Stimulated activated naive B cell treated with anti-CD40 and anti-IgM and Interleukin-4, amounts not matched to agents 10 μg/mL and 1 μg/mL and 100 μg/mL, for 72 hours (primary cell): ENCODE data around the gene KIAA1671.

Experiments used
- ATAC-seq, 2 donors: fragments of 150-1000 bp; cut with Tn5 transposase; replicated peaks; 2 replicates each; pipeline ENCODE4 v1.10.0; 2021; ENCODE audit warnings: moderate library complexity in 1 of 2
- DNase-seq: peaks from one replicate; pipeline ENCODE4 v3.0.0; 2021
- H3K27ac Mint-ChIP-seq: one replicate; pipeline ENCODE4 v1.8.0; 2022; ENCODE audit warnings: mild to moderate bottlenecking, mixed read lengths
- H3K27me3 Mint-ChIP-seq, 2 donors: one replicate each; pipeline ENCODE4 v1.8.0; 2022; ENCODE audit warnings: mixed read lengths in 2 of 2
- H3K36me3 Mint-ChIP-seq, 2 donors: one replicate each; pipeline ENCODE4 v1.8.0; 2022; ENCODE audit warnings: mixed read lengths in 2 of 2, mild to moderate bottlenecking in 1 of 2
- H3K4me1 Mint-ChIP-seq, 2 donors: one replicate each; pipeline ENCODE4 v1.8.0; 2022; ENCODE audit warnings: mixed read lengths in 2 of 2, mild to moderate bottlenecking in 1 of 2
- H3K4me3 Mint-ChIP-seq, 2 donors: one replicate each; pipeline ENCODE4 v1.8.0; 2022; ENCODE audit warnings: mild to moderate bottlenecking in 2 of 2, mixed read lengths in 2 of 2, moderate library complexity in 1 of 2
- H3K9me3 Mint-ChIP-seq, 2 donors: one replicate each; pipeline ENCODE4 v1.8.0; 2022; ENCODE audit warnings: mixed read lengths in 2 of 2, mild to moderate bottlenecking in 1 of 2

Gene KIAA1671

DNA sequence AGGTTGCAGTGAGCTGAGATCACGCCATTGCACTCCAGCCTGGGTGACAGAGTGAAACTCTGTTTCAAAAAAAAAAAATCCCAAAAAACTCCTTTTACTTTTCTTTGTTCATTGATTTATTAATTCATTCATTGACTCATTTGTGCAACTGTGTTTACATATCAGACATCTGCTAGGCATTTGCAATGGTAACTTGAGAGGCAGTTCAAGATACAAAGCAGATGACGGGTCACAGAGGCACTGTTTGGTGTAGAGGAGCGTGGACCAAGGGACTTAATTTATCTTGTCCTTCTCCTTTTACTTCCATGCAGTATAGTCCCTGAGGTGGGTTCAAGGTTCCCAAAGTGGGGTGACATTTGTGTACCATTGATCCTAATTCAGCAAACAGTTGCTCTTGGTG, 71.4 kb downstream of the KIAA1671 start:
- Mint-ChIP-seq H3K4me1 (no peaks in the 10 kb centered on the region), H3K27ac (no peak overlapping the region), H3K9me3 (no peaks in the 10 kb centered on the region), H3K4me3 (no peak overlapping the region), H3K27me3 (peaks cover 16 to 23% of the 10 kb centered on the region in 2 donors), H3K36me3 (no peaks in the 10 kb centered on the region)
- DNase-seq (no peak), ATAC-seq (no peak)

DNA sequence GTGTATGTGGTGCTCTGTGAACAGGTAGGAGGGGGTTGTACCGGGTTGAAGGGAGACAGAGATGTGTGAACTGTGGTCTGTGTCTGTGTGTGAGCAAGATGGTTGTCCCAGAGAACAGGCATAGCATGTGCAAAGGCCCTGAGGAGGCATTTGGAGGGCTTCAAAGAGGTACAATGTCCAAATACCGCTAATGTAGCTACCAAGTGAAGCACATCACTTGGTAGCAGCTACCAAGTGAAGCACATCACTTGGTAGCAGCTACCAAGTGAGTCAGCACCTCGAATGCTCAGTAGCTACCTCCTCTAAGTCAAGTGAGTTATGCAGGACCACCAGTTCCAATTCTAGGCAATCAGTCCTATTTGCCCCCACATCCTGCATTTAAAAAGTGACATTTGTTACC, 72.4 kb downstream of the KIAA1671 start:
- Mint-ChIP-seq H3K36me3 (no peaks in the 10 kb centered on the region), H3K9me3 (no peaks in the 10 kb centered on the region), H3K27me3 (peaks cover 16% of the 10 kb centered on the region in 2 donors), H3K27ac (no peak overlapping the region), H3K4me3 (no peak overlapping the region), H3K4me1 (no peaks in the 10 kb centered on the region)
- DNase-seq, result no peak
- no peak for ATAC-seq

DNA sequence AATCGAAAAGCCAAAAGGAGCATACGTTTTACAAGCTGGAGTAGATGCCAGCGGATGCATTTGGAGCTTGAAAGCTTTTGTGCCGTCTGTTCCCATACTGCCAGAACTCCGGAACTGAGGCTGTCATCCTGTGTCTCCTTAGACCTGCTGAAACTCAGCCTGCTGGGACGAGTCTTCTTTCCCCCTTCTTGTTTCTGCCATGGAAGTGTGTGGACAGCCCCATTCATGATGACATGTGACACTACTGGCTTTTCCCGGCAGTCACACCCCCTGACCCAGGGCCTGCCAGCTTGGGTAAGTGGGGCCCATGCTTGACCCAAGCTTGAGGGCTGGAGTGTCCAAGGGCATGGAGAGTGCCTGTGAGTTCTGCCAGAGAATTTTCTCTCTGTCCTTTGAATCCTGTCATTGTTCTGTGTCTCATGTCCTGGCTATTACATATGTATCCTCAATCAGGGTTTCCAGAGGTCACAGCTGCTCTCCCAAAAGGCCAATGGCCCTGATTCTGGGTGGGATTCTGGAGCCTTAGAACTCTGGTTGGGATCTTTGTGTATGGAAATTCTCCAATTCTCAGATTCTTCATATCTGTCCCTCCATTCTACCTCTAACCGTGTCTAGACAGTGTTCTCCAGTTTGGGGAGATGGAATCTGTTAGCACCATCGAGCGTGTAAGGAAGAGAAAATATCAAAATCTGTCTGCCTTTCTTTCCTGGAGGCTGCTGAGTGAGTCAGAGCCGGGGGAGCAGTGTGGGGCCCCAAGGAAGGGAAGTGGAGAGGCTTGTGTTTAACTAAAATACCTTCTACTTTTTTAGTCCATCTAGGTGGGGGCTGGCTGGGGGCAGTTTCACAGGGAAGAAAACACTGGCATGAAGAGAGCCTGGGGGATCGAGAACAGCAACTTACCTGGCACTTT, 73.2 kb downstream of the KIAA1671 start:
- H3K27me3 Mint-ChIP-seq, result peaks cover 10 to 11% of the 10 kb centered on the region in 2 donors
- H3K4me1 Mint-ChIP-seq, result no peaks in the 10 kb centered on the region
- no peaks in the 10 kb centered on the region for H3K9me3 Mint-ChIP-seq
- no peak overlapping the region for H3K4me3 Mint-ChIP-seq
- no peak for DNase-seq
- ATAC-seq, result no peak
- no peak overlapping the region for H3K27ac Mint-ChIP-seq
- no peaks in the 10 kb centered on the region for H3K36me3 Mint-ChIP-seq

DNA sequence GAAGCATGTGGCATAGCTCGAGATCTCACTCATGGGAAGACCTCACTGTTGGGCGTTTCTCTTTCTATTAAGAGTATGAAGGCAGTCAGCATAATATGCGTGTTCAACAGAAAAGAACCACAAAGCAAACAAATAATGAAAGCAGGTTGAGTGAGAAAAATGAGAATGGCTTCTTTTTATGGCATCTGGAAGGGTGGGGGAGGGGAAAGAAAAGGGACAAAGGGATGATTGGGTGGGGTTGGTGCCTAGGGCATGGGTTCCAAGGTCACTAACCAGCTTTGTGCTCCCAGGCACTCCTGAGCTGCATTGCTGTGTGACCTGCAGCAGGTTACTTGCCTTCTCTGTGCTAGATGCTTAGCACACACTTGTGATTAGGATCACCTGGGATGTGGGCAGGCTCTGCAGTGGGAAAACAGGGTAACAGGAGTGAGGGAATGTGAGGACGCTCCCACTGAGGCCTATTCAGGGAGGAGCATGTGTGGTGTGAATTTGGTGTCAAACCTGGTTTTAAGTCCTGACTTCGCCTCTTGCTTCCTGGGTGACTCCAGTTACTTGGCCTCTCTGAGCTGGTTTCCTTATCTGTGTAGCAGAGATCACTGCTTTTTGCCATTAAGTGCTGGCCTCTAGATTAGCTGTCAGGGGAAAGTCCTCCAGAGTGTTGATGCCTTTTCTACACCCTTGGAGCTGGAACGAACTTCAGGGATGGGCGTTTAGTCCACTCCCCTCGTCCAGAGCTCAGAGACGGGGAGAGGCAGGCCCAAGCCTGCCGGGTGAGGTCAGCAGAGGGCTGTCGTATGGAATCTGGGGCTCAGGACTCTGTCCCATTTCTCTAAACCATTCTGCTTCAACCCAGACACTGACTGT, 74.8 kb downstream of the KIAA1671 start:
- no peak for ATAC-seq
- no peak for DNase-seq
- no peaks in the 10 kb centered on the region for H3K4me1 Mint-ChIP-seq
- H3K27ac Mint-ChIP-seq, result no peak overlapping the region
- no peak overlapping the region for H3K4me3 Mint-ChIP-seq
- no peaks in the 10 kb centered on the region for H3K36me3 Mint-ChIP-seq
- peaks cover 5 to 10% of the 10 kb centered on the region in 2 donors for H3K27me3 Mint-ChIP-seq
- no peaks in the 10 kb centered on the region for H3K9me3 Mint-ChIP-seq

DNA sequence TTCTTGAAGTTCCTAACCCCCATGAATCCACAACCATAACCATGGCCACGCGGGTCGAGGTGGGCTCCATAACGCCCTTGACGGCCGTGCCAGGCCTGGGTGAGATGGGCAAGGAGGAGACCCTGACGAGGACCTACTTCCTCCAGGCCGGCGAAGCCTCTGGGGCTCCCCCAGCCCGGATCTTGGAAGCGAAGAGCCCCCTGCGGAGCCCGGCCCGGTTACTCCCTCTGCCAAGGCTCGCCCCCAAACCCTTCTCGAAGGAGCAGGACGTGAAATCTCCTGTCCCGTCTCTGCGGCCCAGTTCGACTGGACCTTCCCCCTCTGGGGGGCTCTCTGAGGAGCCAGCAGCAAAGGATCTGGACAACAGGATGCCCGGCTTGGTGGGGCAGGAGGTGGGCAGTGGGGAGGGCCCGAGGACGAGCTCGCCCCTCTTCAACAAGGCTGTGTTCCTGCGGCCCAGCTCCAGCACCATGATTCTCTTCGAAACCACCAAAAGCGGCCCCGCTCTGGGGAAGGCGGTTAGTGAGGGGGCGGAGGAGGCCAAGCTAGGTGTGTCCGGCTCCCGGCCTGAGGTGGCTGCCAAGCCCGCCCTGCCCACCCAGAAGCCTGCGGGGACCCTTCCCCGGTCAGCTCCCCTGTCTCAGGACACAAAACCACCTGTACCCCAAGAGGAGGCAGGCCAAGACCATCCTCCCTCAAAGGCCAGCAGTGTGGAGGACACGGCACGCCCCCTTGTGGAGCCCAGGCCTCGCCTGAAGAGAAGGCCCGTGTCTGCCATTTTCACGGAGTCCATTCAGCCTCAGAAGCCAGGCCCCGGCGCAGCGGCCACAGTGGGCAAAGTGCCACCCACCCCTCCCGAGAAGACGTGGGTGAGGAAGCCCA, 75.7 kb downstream of the KIAA1671 start:
- peaks cover 5 to 10% of the 10 kb centered on the region in 2 donors for H3K27me3 Mint-ChIP-seq
- H3K4me1 Mint-ChIP-seq, result no peaks in the 10 kb centered on the region
- ATAC-seq, result no peak
- DNase-seq, result no peak
- H3K4me3 Mint-ChIP-seq, result no peak overlapping the region
- no peaks in the 10 kb centered on the region for H3K36me3 Mint-ChIP-seq
- H3K27ac Mint-ChIP-seq, result no peak overlapping the region
- no peaks in the 10 kb centered on the region for H3K9me3 Mint-ChIP-seq

DNA sequence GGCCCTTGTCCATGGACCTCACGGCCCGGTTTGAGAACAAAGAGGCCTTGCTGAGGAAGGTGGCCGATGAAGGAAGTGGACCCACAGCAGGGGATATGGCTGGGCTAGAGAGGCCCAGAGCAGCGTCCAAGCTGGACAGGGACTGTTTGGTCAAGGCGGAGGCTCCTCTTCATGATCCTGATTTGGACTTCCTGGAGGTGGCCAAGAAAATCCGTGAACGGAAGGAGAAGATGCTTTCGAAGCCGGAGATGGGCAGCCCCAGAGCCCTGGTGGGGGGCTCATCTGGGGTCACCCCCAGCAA, 76.3 kb downstream of the KIAA1671 start:
- Mint-ChIP-seq H3K27me3 (peaks cover 5 to 10% of the 10 kb centered on the region in 2 donors), H3K27ac (no peak overlapping the region), H3K9me3 (no peaks in the 10 kb centered on the region), H3K36me3 (no peaks in the 10 kb centered on the region), H3K4me3 (no peak overlapping the region), H3K4me1 (no peaks in the 10 kb centered on the region)
- no peak for DNase-seq
- ATAC-seq, result no peak

DNA sequence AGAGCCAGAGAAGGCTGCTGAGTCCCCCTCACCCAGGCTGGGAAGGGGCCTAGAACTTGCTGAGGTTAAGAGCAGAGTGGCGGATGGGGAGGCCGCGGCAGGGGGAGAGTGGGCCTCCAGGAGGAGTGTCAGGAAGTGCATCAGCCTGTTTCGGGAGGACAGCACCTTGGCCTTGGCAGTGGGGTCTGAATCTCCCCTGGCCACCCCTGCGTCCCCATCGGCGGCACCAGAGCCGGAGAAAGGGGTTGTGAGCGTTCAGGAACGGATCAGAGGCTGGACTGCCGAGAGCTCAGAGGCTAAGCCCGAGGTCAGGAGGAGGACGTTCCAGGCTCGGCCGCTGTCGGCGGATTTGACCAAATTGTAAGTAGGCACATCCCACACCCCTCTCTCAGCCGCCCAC, 76.7 kb downstream of the KIAA1671 start:
- Mint-ChIP-seq H3K27me3 (peaks cover 6% of the 10 kb centered on the region in 2 donors), H3K4me3 (no peak overlapping the region), H3K4me1 (no peaks in the 10 kb centered on the region), H3K36me3 (no peaks in the 10 kb centered on the region), H3K9me3 (no peaks in the 10 kb centered on the region), H3K27ac (no peak overlapping the region)
- ATAC-seq, result no peak
- no peak for DNase-seq

DNA sequence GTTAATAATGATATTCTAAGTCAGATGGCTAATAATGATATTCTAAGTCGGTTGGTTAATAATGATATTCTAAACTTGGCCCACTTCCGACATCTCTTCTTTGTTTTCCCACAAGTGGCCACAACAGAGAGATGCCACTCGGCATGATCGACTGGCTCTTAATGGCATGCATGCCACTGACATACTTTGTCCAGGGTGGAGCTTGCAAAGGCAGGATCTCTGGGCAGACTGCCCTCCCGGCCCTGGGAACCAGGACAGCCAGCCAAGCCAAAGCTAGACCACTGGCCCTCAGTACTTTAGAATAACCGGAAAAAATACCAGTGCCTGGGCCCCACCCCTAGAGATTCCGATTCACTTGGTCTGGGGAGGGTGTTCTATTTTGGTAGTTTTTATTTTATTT, 78.1 kb downstream of the KIAA1671 start:
- Mint-ChIP-seq H3K4me1 (no peaks in the 10 kb centered on the region), H3K27me3 (peaks cover 6 to 9% of the 10 kb centered on the region in 2 donors), H3K9me3 (no peaks in the 10 kb centered on the region), H3K36me3 (no peaks in the 10 kb centered on the region), H3K27ac (no peak overlapping the region), H3K4me3 (no peak overlapping the region)
- no peak for ATAC-seq
- no peak for DNase-seq

DNA sequence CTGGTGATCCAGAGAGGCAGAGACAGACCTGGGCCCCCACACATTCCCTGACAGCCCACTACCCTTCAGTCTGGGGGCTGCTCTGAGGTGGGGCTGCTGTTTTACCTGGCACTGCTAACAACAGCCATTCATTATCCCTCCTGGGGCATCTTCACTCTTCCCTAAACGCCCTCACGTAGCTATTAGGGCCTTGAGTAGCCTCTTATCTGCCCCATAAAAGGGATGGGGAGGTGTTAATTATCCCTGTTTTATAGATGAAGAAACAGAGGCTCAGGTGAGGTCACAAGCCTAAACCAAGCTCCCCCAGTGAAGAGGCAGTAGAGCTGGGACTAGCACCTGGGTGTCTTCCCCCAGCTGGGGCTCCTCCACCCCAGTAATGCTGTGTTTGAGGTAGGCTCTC, 79.5 kb downstream of the KIAA1671 start:
- no peak for ATAC-seq
- H3K9me3 Mint-ChIP-seq, result no peaks in the 10 kb centered on the region
- peaks cover 0 to 4% of the 10 kb centered on the region in 2 donors for H3K27me3 Mint-ChIP-seq
- no peak for DNase-seq
- no peak overlapping the region for H3K27ac Mint-ChIP-seq
- H3K4me1 Mint-ChIP-seq, result no peaks in the 10 kb centered on the region
- no peak overlapping the region for H3K4me3 Mint-ChIP-seq
- H3K36me3 Mint-ChIP-seq, result no peaks in the 10 kb centered on the region

DNA sequence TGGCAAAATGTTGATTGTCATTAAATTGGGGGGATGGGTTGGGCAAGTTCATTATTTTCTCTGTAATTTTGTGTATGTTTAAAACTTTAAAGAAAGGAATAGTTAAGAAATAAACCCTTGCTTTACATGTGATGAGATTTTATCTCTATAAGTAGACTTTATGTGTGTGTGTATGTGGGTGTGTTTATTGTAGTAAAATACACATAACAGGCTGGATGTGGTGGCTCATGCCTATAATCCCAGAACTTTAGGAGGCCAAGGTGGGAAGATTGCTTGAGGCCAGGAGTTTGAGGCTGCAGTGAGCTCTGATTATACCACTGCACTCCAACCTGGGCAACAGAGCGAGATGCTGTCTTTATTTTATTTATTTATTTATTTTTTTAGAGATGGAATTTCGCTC, 83.2 kb downstream of the KIAA1671 start:
- Mint-ChIP-seq H3K4me1 (no peaks in the 10 kb centered on the region), H3K4me3 (no peak overlapping the region), H3K27me3 (peaks cover 0 to 11% of the 10 kb centered on the region in 2 donors), H3K9me3 (no peaks in the 10 kb centered on the region), H3K36me3 (no peaks in the 10 kb centered on the region), H3K27ac (no peak overlapping the region)
- no peak for DNase-seq
- no peak for ATAC-seq

DNA sequence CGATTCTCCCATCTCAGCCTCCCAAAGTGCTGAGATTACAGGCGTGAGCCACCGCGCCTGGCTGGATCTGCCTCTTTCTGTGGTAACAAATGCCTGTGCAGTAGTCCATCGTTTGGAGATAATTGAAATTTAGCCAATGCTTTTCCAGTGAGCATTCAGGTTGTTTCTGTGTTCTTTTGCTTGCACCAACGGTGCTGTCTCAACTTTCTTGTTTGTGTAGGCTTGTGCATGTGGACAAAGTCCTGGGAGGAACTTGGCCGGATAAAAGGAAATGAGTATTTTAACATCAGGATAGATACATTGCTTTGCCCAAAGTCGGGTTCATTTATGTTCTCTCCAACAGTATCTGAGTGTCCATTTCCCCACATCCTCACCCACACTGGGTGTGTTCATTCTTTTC, 85.7 kb downstream of the KIAA1671 start:
- Mint-ChIP-seq H3K4me1 (no peaks in the 10 kb centered on the region), H3K9me3 (no peaks in the 10 kb centered on the region), H3K4me3 (no peak overlapping the region), H3K27ac (no peak overlapping the region), H3K27me3 (peaks cover 0 to 11% of the 10 kb centered on the region in 2 donors), H3K36me3 (no peaks in the 10 kb centered on the region)
- ATAC-seq (no peak), DNase-seq (no peak)

DNA sequence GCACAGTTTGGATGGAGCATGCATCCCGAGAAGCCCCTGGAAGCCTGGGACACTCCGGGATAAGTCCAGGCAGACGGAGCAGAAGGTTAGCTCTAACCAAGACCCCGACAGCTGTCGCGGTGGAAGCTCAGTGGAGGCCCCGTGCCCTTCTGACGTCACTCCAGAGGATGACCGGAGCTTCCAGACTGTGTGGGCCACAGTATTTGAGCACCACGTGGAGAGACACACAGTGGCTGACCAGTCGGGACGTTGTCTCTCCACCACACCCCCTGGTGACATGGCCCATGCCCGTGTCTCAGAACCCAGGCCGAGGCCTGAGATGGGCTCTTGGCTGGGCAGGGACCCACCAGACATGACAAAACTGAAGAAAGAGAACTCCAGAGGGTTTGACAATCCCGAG, 86.3 kb downstream of the KIAA1671 start:
- no peak for DNase-seq

DNA sequence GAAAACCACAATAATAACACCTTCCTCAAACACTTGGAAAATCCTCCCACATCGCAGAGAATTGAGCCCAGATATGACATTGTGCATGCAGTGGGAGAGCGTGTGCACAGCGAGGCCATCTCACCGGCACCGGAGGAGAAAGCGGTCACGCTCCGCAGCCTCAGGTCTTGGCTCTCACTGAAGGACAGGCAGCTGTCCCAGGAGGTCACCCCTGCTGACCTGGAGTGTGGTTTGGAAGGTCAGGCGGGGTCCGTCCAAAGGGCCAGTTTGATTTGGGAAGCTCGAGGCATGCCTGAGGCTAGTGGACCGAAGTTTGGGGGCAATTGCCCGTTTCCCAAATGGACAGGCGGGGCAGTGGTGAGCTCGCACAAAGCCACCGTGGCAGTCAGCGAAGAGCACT, 86.7 kb downstream of the KIAA1671 start:
- H3K27me3 Mint-ChIP-seq, result peaks cover 0 to 13% of the 10 kb centered on the region in 2 donors
- H3K9me3 Mint-ChIP-seq, result no peaks in the 10 kb centered on the region
- DNase-seq (no peak), ATAC-seq (no peak)
- no peaks in the 10 kb centered on the region for H3K36me3 Mint-ChIP-seq
- H3K27ac Mint-ChIP-seq, result no peak overlapping the region
- H3K4me1 Mint-ChIP-seq, result no peaks in the 10 kb centered on the region
- no peak overlapping the region for H3K4me3 Mint-ChIP-seq

More for the DNA sequence above, 86.3 kb downstream of the KIAA1671 start:
- H3K27me3 Mint-ChIP-seq, result peaks cover 0 to 15% of the 10 kb centered on the region in 2 donors
- no peak for ATAC-seq
- no peak overlapping the region for H3K4me3 Mint-ChIP-seq
- H3K9me3 Mint-ChIP-seq, result no peaks in the 10 kb centered on the region
- H3K4me1 Mint-ChIP-seq, result no peaks in the 10 kb centered on the region
- no peak overlapping the region for H3K27ac Mint-ChIP-seq
- H3K36me3 Mint-ChIP-seq, result no peaks in the 10 kb centered on the region

DNA sequence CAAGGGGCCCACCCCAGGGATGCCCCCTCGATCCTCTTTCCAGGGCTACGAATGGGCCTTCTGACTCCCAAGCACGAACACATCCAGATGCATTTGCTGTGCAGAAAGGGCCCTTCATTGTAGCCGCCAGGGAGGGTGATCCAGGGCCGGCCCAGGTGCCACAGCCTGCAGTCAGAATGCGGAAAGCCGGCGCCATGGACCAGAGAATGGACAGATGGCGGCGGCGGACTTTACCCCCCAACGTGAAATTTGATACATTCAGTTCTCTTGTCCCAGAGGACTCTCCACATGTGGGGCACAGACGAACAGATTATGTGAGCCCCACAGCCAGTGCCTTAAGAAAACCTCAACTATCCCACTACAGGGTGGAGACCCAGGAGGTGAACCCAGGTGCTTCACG, 87.2 kb downstream of the KIAA1671 start:
- Mint-ChIP-seq H3K9me3 (no peaks in the 10 kb centered on the region), H3K4me1 (no peaks in the 10 kb centered on the region), H3K27ac (no peak overlapping the region), H3K36me3 (no peaks in the 10 kb centered on the region), H3K27me3 (peaks cover 0 to 11% of the 10 kb centered on the region in 2 donors), H3K4me3 (no peak overlapping the region)
- ATAC-seq (no peak), DNase-seq (no peak)
